Spleen (tissue), 11 donors: Measurements from ENCODE around the gene TOP1. TPM values are rescaled to one million over a fixed set of nuclear protein-coding genes. Genes with fewer than 3 reads are reported as not detected.
A peak's percentile ranks its signal among the peaks of the same experiment; 100 is the strongest.

Experiments used
- DNase-seq: peaks from one replicate; pipeline ENCODE4 v3.0.0-alpha.2; 2020
- H3K27ac ChIP-seq, 8 donors: fragments of 200-600 bp; sonication (generic) in 7 of 8; 1 replicate in 4 of 8; 2 replicates in 4 of 8; pipeline versions ENCODE4 v1.5.0 to v1.8.0; 2016 to 2021; ENCODE audit warnings: inconsistent platforms in 4 of 8, mild to moderate bottlenecking in 4 of 8, moderate library complexity in 1 of 8
- H3K27me3 ChIP-seq, 7 donors: fragments of 200-600 bp; sonication (generic) in 6 of 7; replicated peaks in 1 of 7; 1 replicate in 4 of 7; 2 replicates in 3 of 7; pipeline versions ENCODE4 v1.5.0 to v1.8.0; 2016 to 2021; ENCODE audit warnings: inconsistent platforms in 3 of 7, mild to moderate bottlenecking in 1 of 7
- H3K36me3 ChIP-seq, 6 donors: fragments of 200-600 bp; sonication (generic) in 5 of 6; 1 replicate in 4 of 6; 2 replicates in 2 of 6; pipeline versions ENCODE4 v1.5.0 to v1.8.0; 2016 to 2021; ENCODE audit warnings: inconsistent platforms in 2 of 6
- H3K4me1 ChIP-seq, 6 donors: fragments of 200-600 bp; sonication (generic) in 5 of 6; 1 replicate in 3 of 6; 2 replicates in 3 of 6; pipeline versions ENCODE4 v1.5.0 to v1.8.0; 2016 to 2021; ENCODE audit warnings: inconsistent platforms in 3 of 6
- H3K4me3 ChIP-seq, 8 donors: fragments of 200-600 bp; sonication (generic) in 7 of 8; 1 replicate in 4 of 8; 2 replicates in 4 of 8; pipeline versions ENCODE4 v1.5.0 to v1.8.0; 2016 to 2021; ENCODE audit warnings: inconsistent platforms in 4 of 8, mild to moderate bottlenecking in 4 of 8, moderate library complexity in 2 of 8
- H3K9me3 ChIP-seq, 8 donors: fragments of 200-600 bp; sonication (generic) in 7 of 8; 1 replicate in 4 of 8; 2 replicates in 4 of 8; pipeline versions ENCODE4 v1.5.0 to v1.8.0; 2016 to 2021; ENCODE audit warnings: inconsistent platforms in 4 of 8
- POLR2A ChIP-seq, 3 donors: fragments of 450-650 bp; IDR thresholded peaks; one replicate each; pipeline ENCODE4 v1.5.1; 2017; ENCODE audit warnings: antibody characterized with exemption in 3 of 3, mild to moderate bottlenecking in 1 of 3
- POLR2AphosphoS5 ChIP-seq, 3 donors: sonication (generic); formaldehyde crosslinking; IDR thresholded peaks; one replicate each; pipeline ENCODE4 v1.5.1; 2017; ENCODE audit warnings: antibody characterized with exemption in 3 of 3
- WGBS, 5 donors: extraction: QIAGEN DNeasy Blood & Tissue Kit in 3 of 5; methylation state at CpG; one replicate each; pipeline versions ENCODE4 v1.1.5 to v1.1.7; 2013 to 2018; 5-methylcytosine and 5-hydroxymethylcytosine counted together
- intact Hi-C: fragments of 100-400 bp; cut with DNase I; formaldehyde crosslinking; loops from one replicate; pipeline ENCODE4 v1.15.0; 2023; ENCODE audit warnings: low total_unique reads
- polyA plus RNA-seq, 3 donors: library from polyadenylated mRNA; stranded (reverse); fragments of 200-250 nt; gene quantifications; one replicate each; pipeline ENCODE4 v1.2.1, GENCODE V29; 2013
- total RNA-seq, 7 donors: library from RNA; depleted of rRNA in 3 of 7; stranded (reverse); fragments of >200 nt in 3 of 7; fragmentation: NEBNext Ultra II Directional in 4 of 7; extraction: Animal tissue kit (Norgen Biotek cat#: 25700) in 4 of 7; gene quantifications; one replicate each; pipeline versions ENCODE4 v1.1.0 to v1.2.1, GENCODE V29; 2016 to 2021
- TF ChIP-seq, protein P1 (sequence below), 11 experiments: fragments of 200-600 bp in 7 of 11; fragments of 450-650 bp in 4 of 11; sonication (generic) in 4 of 11; IDR thresholded peaks in 8 of 11; conservative IDR thresholded peaks in 3 of 11; 1 replicate in 7 of 11; 2 replicates in 4 of 11; pipeline versions ENCODE4 v1.4.0 to v1.8.0; 2016 to 2021; ENCODE audit warnings: antibody characterized with exemption in 11 of 11, inconsistent platforms in 4 of 11, mild to moderate bottlenecking in 1 of 11
- donor health status: healthy with polysubstance abuse.
- donor health status: DM: no; HTN: no; CAD: no; lungs with moderate emphysema.
- donor health status: DM: no; HTN: no; CAD: no.
- donor health status: Bipolar disorder and iron deficiency.
- donor health status: healthy.
- donor health status: DM: no; HTN: no; CAD: no.
- donor health status: DM: yes; HTN: yes; CAD: no.

Gene TOP1
- total and polyA plus RNA-seq, 10 donors = 20.7 to 74.6 (median 44.8) TPM

DNA sequence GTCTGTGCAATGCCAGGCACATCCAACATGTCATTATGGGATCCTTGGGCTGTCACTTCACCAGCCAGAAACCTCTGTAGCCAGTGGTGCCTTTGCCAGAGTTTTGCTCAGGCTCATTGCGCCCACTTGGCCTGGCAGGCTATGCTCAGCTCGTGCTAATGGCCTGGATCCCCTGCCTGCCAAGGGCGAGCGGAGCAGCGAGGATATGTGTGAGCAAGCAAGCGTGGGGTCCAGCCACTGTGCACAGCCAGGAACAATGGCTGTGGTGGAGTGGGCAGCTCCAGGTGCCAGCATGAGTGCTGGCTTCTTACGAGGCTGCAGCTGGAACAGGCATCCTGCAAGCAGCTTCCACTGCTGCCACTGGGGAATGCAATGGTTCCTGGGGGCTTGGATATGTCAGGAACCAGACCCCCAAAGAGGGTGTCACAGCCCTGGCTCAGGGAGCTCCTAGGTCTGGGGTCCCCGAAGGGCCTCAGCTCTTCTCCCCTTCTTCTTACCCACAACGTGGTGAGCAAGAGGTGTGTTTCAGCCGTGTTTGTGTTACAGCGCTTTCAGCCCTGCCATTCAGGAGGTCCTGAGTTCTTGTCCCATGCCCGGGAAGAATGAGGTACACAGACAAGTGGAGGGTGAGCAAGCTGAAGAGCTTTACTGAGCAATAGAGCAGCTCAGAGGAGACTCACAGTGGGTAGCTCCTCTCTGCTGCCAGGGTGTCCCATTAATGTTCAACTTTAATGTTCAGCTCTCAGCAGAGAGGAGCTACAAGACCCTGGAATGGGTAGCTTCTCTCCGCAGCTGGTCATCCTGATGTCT, 22.3 kb upstream of the TOP1 start:
- no peak for DNase-seq
- Histone ChIP-seq H3K9me3 (peaks cover 0 to 12% (median 4%) of the 10 kb centered on the region in 8 donors), H3K4me1 (peaks cover 13 to 91% (median 47%) of the 10 kb centered on the region in 6 donors), H3K27ac (peak overlapping the region in 4 of 8 donors; percentile 43 to 84 (median 75)), H3K36me3 (no peaks in the 10 kb centered on the region), H3K27me3 (no peaks in the 10 kb centered on the region), H3K4me3 (no peak overlapping the region)
- 95 to 96% (median 95%) methylated on average over 13 of the region's 13 CpGs for WGBS, 5 donors
- TF ChIP-seq POLR2AphosphoS5 (IDR thresholded peaks at IDR 0.05) = no peak
- no peak for TF ChIP-seq POLR2A (IDR thresholded peaks at IDR 0.05)
- TF ChIP-seq, protein P1, sequence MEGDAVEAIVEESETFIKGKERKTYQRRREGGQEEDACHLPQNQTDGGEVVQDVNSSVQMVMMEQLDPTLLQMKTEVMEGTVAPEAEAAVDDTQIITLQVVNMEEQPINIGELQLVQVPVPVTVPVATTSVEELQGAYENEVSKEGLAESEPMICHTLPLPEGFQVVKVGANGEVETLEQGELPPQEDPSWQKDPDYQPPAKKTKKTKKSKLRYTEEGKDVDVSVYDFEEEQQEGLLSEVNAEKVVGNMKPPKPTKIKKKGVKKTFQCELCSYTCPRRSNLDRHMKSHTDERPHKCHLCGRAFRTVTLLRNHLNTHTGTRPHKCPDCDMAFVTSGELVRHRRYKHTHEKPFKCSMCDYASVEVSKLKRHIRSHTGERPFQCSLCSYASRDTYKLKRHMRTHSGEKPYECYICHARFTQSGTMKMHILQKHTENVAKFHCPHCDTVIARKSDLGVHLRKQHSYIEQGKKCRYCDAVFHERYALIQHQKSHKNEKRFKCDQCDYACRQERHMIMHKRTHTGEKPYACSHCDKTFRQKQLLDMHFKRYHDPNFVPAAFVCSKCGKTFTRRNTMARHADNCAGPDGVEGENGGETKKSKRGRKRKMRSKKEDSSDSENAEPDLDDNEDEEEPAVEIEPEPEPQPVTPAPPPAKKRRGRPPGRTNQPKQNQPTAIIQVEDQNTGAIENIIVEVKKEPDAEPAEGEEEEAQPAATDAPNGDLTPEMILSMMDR (IDR thresholded peaks at IDR 0.05 in 8 of 11, conservative IDR thresholded peaks at IDR 0.05 in 3 of 11) = no peak
- intact Hi-C loops = no loop called here

DNA sequence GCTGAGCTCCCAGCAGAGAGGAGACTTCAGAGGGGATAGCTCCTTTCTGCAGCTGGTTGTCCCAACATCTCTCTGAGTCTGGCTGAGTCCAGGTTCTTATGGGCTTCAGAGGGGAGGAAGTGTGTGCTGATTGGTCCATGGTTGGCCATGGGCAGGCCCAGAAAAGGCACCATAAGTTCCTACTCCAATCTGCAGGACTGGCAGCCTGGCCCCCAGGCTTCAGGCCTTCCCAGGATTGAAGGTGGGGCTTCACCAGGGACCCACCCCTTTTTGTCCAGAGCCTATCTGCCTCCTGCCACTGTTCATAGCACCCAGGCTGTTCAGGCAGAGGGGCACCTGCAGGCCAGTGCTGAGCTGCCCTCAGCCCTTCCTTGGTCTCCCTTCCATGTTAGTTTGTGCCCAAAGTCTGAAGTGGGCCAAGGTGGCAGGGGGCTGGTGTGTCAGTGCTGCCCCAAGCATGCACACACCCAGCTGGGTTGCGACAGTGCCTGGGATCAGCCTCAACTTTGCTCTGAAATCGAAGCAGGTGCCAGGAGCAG, 21.6 kb upstream of the TOP1 start:
- intact Hi-C loops = no loop called here
- Histone ChIP-seq H3K4me3 (no peak overlapping the region), H3K36me3 (no peaks in the 10 kb centered on the region), H3K27ac (peak overlapping the region in 4 of 8 donors; percentile 43 to 84 (median 70)), H3K4me1 (peaks cover 13 to 96% (median 50%) of the 10 kb centered on the region in 6 donors), H3K27me3 (no peaks in the 10 kb centered on the region), H3K9me3 (peaks cover 0 to 12% (median 4%) of the 10 kb centered on the region in 8 donors)
- DNase-seq = no peak
- TF ChIP-seq POLR2AphosphoS5 (IDR thresholded peaks at IDR 0.05) = peak in 1 of 3 donors; percentile 38
- no peak for TF ChIP-seq POLR2A (IDR thresholded peaks at IDR 0.05)
- WGBS, 5 donors = 90 to 100% (median 90%) methylated on average over 2 of the region's 2 CpGs; no CpG with 5 or more reads in 1 of the 5 donors

DNA sequence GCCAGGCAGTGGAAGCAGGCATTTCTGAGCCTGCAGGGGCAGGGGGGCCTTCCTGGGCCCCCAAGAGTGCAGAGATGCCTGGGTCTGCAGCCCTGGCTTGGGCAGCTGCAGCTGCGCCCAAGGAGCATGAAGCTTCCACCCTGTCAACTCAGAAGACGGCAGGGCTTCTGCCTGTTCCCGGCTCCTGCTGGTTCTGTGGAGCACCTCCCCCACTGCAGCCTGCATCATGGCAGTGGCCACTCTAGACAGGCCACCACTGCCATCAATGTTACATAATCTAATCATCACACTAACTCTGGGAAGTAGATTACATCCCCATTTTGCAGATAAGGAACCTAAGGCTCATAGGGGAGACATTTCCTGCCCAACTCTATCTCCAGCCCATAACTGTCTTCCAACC, 21.1 kb upstream of the TOP1 start:
- 65 to 94% (median 74%) methylated on average over 2 to 3 of the region's 3 CpGs for WGBS, 5 donors
- TF ChIP-seq POLR2A (IDR thresholded peaks at IDR 0.05) = no peak
- TF ChIP-seq, protein P1 (IDR thresholded peaks at IDR 0.05 in 8 of 11, conservative IDR thresholded peaks at IDR 0.05 in 3 of 11) = no peak
- TF ChIP-seq POLR2AphosphoS5 (IDR thresholded peaks at IDR 0.05) = peak in 1 of 3 donors; percentile 47
- Histone ChIP-seq H3K36me3 (no peaks in the 10 kb centered on the region), H3K4me3 (no peak overlapping the region), H3K27me3 (no peaks in the 10 kb centered on the region), H3K4me1 (peaks cover 14 to 96% (median 52%) of the 10 kb centered on the region in 6 donors), H3K27ac (peak overlapping the region in 4 of 8 donors; percentile 43 to 84 (median 70)), H3K9me3 (peaks cover 0 to 12% (median 4%) of the 10 kb centered on the region in 8 donors)
- intact Hi-C loops = no loop called here
- DNase-seq = no peak

DNA sequence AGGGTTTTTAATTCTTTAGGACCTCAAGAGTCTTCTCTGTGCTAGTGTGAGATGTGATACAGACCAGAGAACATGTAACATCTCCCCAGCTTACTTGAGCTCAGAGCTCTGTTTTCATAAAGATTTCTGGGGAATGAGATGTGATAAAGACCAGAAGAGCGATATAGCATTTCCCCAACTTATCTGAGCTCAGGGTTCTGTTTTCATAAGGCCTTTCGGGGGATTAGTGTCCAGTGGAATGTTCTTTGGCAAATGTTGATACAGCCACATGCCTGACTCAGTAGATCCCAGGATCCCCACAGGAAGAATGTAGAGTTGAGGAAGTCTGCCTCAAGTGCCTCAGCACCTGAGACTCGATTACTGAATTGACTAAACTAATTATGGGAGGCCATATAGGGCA, 18.7 kb upstream of the TOP1 start:
- intact Hi-C loops = no loop called here
- Histone ChIP-seq H3K27me3 (no peaks in the 10 kb centered on the region), H3K4me1 (peaks cover 12 to 84% (median 41%) of the 10 kb centered on the region in 6 donors), H3K4me3 (no peak overlapping the region), H3K36me3 (no peaks in the 10 kb centered on the region), H3K9me3 (peaks cover 0 to 12% (median 4%) of the 10 kb centered on the region in 8 donors), H3K27ac (no peak overlapping the region)
- TF ChIP-seq POLR2A (IDR thresholded peaks at IDR 0.05) (no peak), POLR2AphosphoS5 (IDR thresholded peaks at IDR 0.05) (no peak)
- TF ChIP-seq, protein P1 (IDR thresholded peaks at IDR 0.05 in 8 of 11, conservative IDR thresholded peaks at IDR 0.05 in 3 of 11) = no peak
- no peak for DNase-seq
- 84 to 94% (median 89%) methylated on average over 3 of the region's 3 CpGs for WGBS, 5 donors
